GM19395 (cell line): ENCODE measurements around the gene GTF3C2.
"Not testable (repeated sequence)": the region's sequence is repeated elsewhere in the genome, so short reads cannot be mapped to it uniquely, and the experiment has no call there.

Source experiments
- ATAC-seq: cut with Tn5 transposase; IDR thresholded peaks from one replicate; pipeline ENCODE4 v1.9.1; 2021; ENCODE audit warnings: mild to moderate bottlenecking, moderate library complexity; ENCODE audit not compliant: unreplicated experiment

GTF3C2 gene

GRCh38 chr2:27303093-27304025, 53.2 kb downstream of the GTF3C2 start:
- no peak for ATAC-seq

- not testable (repeated sequence) for ATAC-seq
Measured at GRCh38 chr2:27300606-27301005, 56.0 kb downstream of the GTF3C2 start.

GRCh38 chr2:27298391-27299080, 58.0 kb downstream of the GTF3C2 start:
- ATAC-seq, result no peak

- ATAC-seq, result no peak
Measured at GRCh38 chr2:27297195-27297594, 59.4 kb downstream of the GTF3C2 start.

- no peak for ATAC-seq
Measured at GRCh38 chr2:27296481-27296880, 60.1 kb downstream of the GTF3C2 start.

- ATAC-seq, result no peak
Measured at GRCh38 chr2:27294928-27295327, 61.6 kb downstream of the GTF3C2 start.

- ATAC-seq, result no peak
Measured at GRCh38 chr2:27291865-27292264, 64.7 kb downstream of the GTF3C2 start.

- no peak for ATAC-seq
Measured at GRCh38 chr2:27290549-27290948, 66.0 kb downstream of the GTF3C2 start.

GRCh38 chr2:27288610-27289009, 68.0 kb downstream of the GTF3C2 start:
- ATAC-seq, result no peak

GRCh38 chr2:27285481-27285880, 71.1 kb downstream of the GTF3C2 start:
- no peak for ATAC-seq

GRCh38 chr2:27284996-27285395, 71.6 kb downstream of the GTF3C2 start:
- ATAC-seq, result no peak

GRCh38 chr2:27282892-27283291, 73.7 kb downstream of the GTF3C2 start:
- no peak for ATAC-seq

GRCh38 chr2:27281855-27282559, 74.6 kb downstream of the GTF3C2 start, which contains the start of gene TRIM54:
TRIM54 (plus strand) TSS chr2:27282429; CDS start chr2:27282732, 303 bp downstream.
- ATAC-seq, result no peak

GRCh38 chr2:27281442-27281841, 75.1 kb downstream of the GTF3C2 start:
- ATAC-seq, result no peak

- ATAC-seq, result no peak
Measured at GRCh38 chr2:27280826-27281225, 75.7 kb downstream of the GTF3C2 start.

- no peak for ATAC-seq
Measured at GRCh38 chr2:27278010-27278409, 78.6 kb downstream of the GTF3C2 start.
